Stimulated activated CD4-positive, alpha-beta T cell treated with anti-CD3 and anti-CD28 coated beads, Interleukin-12 subunit alpha, Interleukin-12 subunit beta, amount 100 ng/mL, for 4 hours (primary cell): ENCODE data around the gene PDIA2.
"Not testable (repeated sequence)": the region's sequence is repeated elsewhere in the genome, so short reads cannot be mapped to it uniquely, and the experiment has no call there.

Experiments
- DNase-seq: peaks from one replicate; pipeline ENCODE4 v3.0.0-alpha.2; 2020

The PDIA2 gene

GRCh38 chr16:333406-334094 is 50.6 kb downstream of the PDIA2 start:
- DNase-seq = no peak

GRCh38 chr16:334164-334832 is 51.3 kb downstream of the PDIA2 start:
- DNase-seq = not testable (repeated sequence)

GRCh38 chr16:334861-335632 is 52.1 kb downstream of the PDIA2 start:
- DNase-seq = not testable (repeated sequence)

- DNase-seq = no peak
These were observed 53.3 kb downstream of the PDIA2 start for GRCh38 chr16:336269-336668.
